Neural cell (in vitro differentiated cells): ENCODE data around the gene IL1RAPL2. TPM values are rescaled to one million over a fixed set of nuclear protein-coding genes. Genes with fewer than 3 reads are reported as not detected.

Source experiments
- H2AFZ ChIP-seq: fragments of 200-600, 300-800 bp; sonication (generic), shearing (Covaris generic); 2 replicates; pipeline ENCODE4 v1.6.0; 2014; ENCODE audit warnings: low read depth, mild to moderate bottlenecking, antibody characterized with exemption, low read length, moderate library complexity
- H3F3A ChIP-seq: fragments of 200-600 bp; shearing (Covaris generic); 2 replicates; pipeline ENCODE4 v1.6.1; 2016; ENCODE audit warnings: mild to moderate bottlenecking, moderate library complexity, mixed read lengths, antibody characterized with exemption, low read length; ENCODE audit not compliant: insufficient read depth, poor library complexity, severe bottlenecking
- H3K27ac ChIP-seq: fragments of 200-600, 300-800 bp; sonication (generic), shearing (Covaris generic); 2 replicates; pipeline ENCODE4 v1.5.1; 2014; ENCODE audit warnings: mild to moderate bottlenecking, low read length, moderate library complexity
- H3K27me3 ChIP-seq: fragments of 300-800, 200-600 bp; sonication (generic), shearing (Covaris generic); 2 replicates; pipeline ENCODE4 v1.6.0; 2014; ENCODE audit warnings: mild to moderate bottlenecking, low read depth, low read length, moderate library complexity; ENCODE audit not compliant: insufficient read depth
- H3K36me3 ChIP-seq: fragments of 300-800, 200-600 bp; sonication (generic), shearing (Covaris generic); 2 replicates; pipeline ENCODE4 v1.5.1; 2014; ENCODE audit warnings: mild to moderate bottlenecking, antibody characterized with exemption, low read length, moderate library complexity; ENCODE audit not compliant: insufficient read depth
- H3K4me2 ChIP-seq: fragments of 300-800, 200-600 bp; sonication (generic), shearing (Covaris generic); 2 replicates; pipeline ENCODE4 v1.6.0; 2014; ENCODE audit warnings: mild to moderate bottlenecking, low read length
- H3K4me3 ChIP-seq: fragments of 300-800, 200-600 bp; sonication (generic), shearing (Covaris generic); 2 replicates; pipeline ENCODE4 v1.5.1; 2014; ENCODE audit warnings: mild to moderate bottlenecking, low read length, moderate library complexity
- H3K79me2 ChIP-seq: fragments of 200-600 bp; shearing (Covaris generic); replicated peaks from 2 replicates; pipeline ENCODE4 v1.6.0; 2014; ENCODE audit warnings: mild to moderate bottlenecking, low read length, moderate library complexity; ENCODE audit not compliant: insufficient read depth
- H3K9ac ChIP-seq: fragments of 300-800, 200-600 bp; sonication (generic), shearing (Covaris generic); 2 replicates; pipeline ENCODE4 v1.6.1; 2016; ENCODE audit warnings: mild to moderate bottlenecking, low read length, mixed read lengths
- H3K9me2 ChIP-seq: fragments of 200-600 bp; shearing (Covaris generic); 2 replicates; pipeline ENCODE4 v1.6.1; 2016; ENCODE audit warnings: mild to moderate bottlenecking, low read length, mixed read lengths; ENCODE audit not compliant: insufficient read depth
- H3K9me3 ChIP-seq: fragments of 200-600, 300-800 bp; sonication (generic), shearing (Covaris generic); 2 replicates; pipeline ENCODE4 v1.6.1; 2016; ENCODE audit warnings: mild to moderate bottlenecking, mixed run types, low read length, moderate library complexity, mixed read lengths
- H4K20me1 ChIP-seq: fragments of 200-600 bp; shearing (Covaris generic); 2 replicates; pipeline ENCODE4 v1.6.1; 2016; ENCODE audit warnings: mild to moderate bottlenecking, mixed run types; ENCODE audit not compliant: insufficient read depth
- CTCF ChIP-seq: fragments of 450-650 bp; IDR thresholded peaks from 2 replicates; pipeline ENCODE4 v1.5.1; 2014; ENCODE audit warnings: antibody characterized with exemption, mild to moderate bottlenecking, moderate library complexity; ENCODE audit not compliant: poor library complexity, severe bottlenecking
- EP300 ChIP-seq: fragments of 450-650 bp; conservative IDR thresholded peaks from 2 replicates; pipeline ENCODE4 v1.6.1; 2014; ENCODE audit warnings: antibody characterized with exemption, mild to moderate bottlenecking, moderate library complexity; ENCODE audit not compliant: poor library complexity, severe bottlenecking
- EZH2 ChIP-seq: fragments of 200-600, 300-800 bp; shearing (Covaris generic), sonication (generic); IDR thresholded peaks from 2 replicates; pipeline ENCODE4 v1.6.1; 2014; ENCODE audit warnings: antibody characterized with exemption, low read length, borderline replicate concordance, mild to moderate bottlenecking; ENCODE audit not compliant: insufficient read depth, poor library complexity, severe bottlenecking
- MXI1 ChIP-seq: fragments of 450-650 bp; conservative IDR thresholded peaks from 2 replicates; pipeline ENCODE4 v1.6.1; 2014; ENCODE audit warnings: antibody characterized with exemption, mild to moderate bottlenecking; ENCODE audit not compliant: poor library complexity, severe bottlenecking
- POLR2AphosphoS5 ChIP-seq: IDR thresholded peaks from 2 replicates; pipeline ENCODE4 v1.6.1; 2012
- RAD21 ChIP-seq: fragments of 450-650 bp; conservative IDR thresholded peaks from 2 replicates; pipeline ENCODE4 v1.6.1; 2014; ENCODE audit warnings: antibody characterized with exemption, mild to moderate bottlenecking, moderate library complexity
- SMC3 ChIP-seq: fragments of 450-650 bp; conservative IDR thresholded peaks from 2 replicates; pipeline ENCODE4 v1.6.1; 2014; ENCODE audit warnings: antibody characterized with exemption, mild to moderate bottlenecking, moderate library complexity; ENCODE audit not compliant: poor library complexity
- TAF1 ChIP-seq: IDR thresholded peaks from 2 replicates; pipeline ENCODE4 v1.6.1; 2012; ENCODE audit warnings: low read depth
- polyA plus RNA-seq: library from polyadenylated mRNA; depleted of rRNA; stranded (reverse); fragments of >200 nt; gene quantifications from 2 replicates; pipeline ENCODE4 v1.2.3, GENCODE V29; 2014
- TF ChIP-seq, protein P1 (sequence below): IDR thresholded peaks from 2 replicates; pipeline ENCODE4 v1.6.1; 2012; ENCODE audit warnings: borderline replicate concordance

IL1RAPL2 gene
- polyA plus RNA-seq, 1 donor from 2014 or later = not detected

- no peaks in the 10 kb centered on the region for H4K20me1 ChIP-seq
- H3K79me2 ChIP-seq = no peaks in the 10 kb centered on the region
- H3K27ac ChIP-seq = no peak overlapping the region
- H3K4me3 ChIP-seq = no peak overlapping the region
- no peaks in the 10 kb centered on the region for H3K27me3 ChIP-seq
- no peak for TF ChIP-seq MXI1
- TF ChIP-seq POLR2AphosphoS5 = no peak
- no peak for TF ChIP-seq RAD21
- TF ChIP-seq EZH2 = no peak
- TF ChIP-seq CTCF = no peak
- TF ChIP-seq, protein P1, sequence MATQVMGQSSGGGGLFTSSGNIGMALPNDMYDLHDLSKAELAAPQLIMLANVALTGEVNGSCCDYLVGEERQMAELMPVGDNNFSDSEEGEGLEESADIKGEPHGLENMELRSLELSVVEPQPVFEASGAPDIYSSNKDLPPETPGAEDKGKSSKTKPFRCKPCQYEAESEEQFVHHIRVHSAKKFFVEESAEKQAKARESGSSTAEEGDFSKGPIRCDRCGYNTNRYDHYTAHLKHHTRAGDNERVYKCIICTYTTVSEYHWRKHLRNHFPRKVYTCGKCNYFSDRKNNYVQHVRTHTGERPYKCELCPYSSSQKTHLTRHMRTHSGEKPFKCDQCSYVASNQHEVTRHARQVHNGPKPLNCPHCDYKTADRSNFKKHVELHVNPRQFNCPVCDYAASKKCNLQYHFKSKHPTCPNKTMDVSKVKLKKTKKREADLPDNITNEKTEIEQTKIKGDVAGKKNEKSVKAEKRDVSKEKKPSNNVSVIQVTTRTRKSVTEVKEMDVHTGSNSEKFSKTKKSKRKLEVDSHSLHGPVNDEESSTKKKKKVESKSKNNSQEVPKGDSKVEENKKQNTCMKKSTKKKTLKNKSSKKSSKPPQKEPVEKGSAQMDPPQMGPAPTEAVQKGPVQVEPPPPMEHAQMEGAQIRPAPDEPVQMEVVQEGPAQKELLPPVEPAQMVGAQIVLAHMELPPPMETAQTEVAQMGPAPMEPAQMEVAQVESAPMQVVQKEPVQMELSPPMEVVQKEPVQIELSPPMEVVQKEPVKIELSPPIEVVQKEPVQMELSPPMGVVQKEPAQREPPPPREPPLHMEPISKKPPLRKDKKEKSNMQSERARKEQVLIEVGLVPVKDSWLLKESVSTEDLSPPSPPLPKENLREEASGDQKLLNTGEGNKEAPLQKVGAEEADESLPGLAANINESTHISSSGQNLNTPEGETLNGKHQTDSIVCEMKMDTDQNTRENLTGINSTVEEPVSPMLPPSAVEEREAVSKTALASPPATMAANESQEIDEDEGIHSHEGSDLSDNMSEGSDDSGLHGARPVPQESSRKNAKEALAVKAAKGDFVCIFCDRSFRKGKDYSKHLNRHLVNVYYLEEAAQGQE = no peak
- no peak for TF ChIP-seq TAF1
- TF ChIP-seq EP300 = no peak
- no peak for TF ChIP-seq SMC3
- H3K9me2 ChIP-seq = no peaks in the 10 kb centered on the region
- H3K9me3 ChIP-seq = no peaks in the 10 kb centered on the region
- no peak overlapping the region for H2AFZ ChIP-seq
- H3K4me2 ChIP-seq = no peak overlapping the region
- H3F3A ChIP-seq = no peaks in the 10 kb centered on the region
- no peak overlapping the region for H3K9ac ChIP-seq
- H3K36me3 ChIP-seq = no peaks in the 10 kb centered on the region
Observed at GRCh38 chrX:105758754-105759153, 1192.8 kb downstream of the IL1RAPL2 start.

DNA sequence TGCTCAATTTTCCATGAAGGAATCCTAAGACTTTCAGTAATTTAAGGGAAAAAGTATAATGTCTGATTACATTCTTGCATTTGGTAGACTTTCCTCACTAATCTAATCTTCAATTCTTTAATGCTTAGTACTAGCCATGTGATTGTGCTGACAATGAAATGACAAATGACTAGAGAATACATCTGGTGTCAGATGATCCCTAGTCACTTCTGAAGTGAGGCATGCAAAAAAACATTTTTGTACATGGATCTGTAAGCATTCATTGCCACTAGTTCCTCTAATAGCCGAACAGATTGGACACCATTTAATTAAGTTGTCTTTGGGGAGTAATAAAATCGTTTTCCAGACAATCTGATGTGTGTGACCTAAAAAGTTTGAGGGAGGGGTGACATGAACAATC, 1193.6 kb downstream of the IL1RAPL2 start:
- Histone ChIP-seq H3K4me2 (no peak overlapping the region), H3K36me3 (no peaks in the 10 kb centered on the region), H3K27me3 (no peaks in the 10 kb centered on the region), H3K79me2 (no peaks in the 10 kb centered on the region), H3K27ac (no peak overlapping the region), H3K9me3 (no peaks in the 10 kb centered on the region), H3K4me3 (no peak overlapping the region), H3F3A (no peaks in the 10 kb centered on the region), H3K9me2 (no peaks in the 10 kb centered on the region), H4K20me1 (no peaks in the 10 kb centered on the region), H3K9ac (no peak overlapping the region), H2AFZ (no peak overlapping the region)
- no peak for TF ChIP-seq MXI1
- TF ChIP-seq TAF1 = no peak
- no peak for TF ChIP-seq SMC3
- TF ChIP-seq RAD21 = no peak
- TF ChIP-seq POLR2AphosphoS5 = no peak
- no peak for TF ChIP-seq EP300
- TF ChIP-seq EZH2 = no peak
- TF ChIP-seq, protein P1 = no peak
- TF ChIP-seq CTCF = no peak
